IMR-90 (cell line): ENCODE measurements around the gene SP2.

Source experiments
- CTCF ChIP-seq: conservative IDR thresholded peaks from 2 replicates; pipeline ENCODE4 v1.5.1; 2012; ENCODE audit warnings: mild to moderate bottlenecking, low read depth, low read length, improper control_type of control experiment
- ELK1 ChIP-seq: fragments of 150-350 bp; IDR thresholded peaks from 2 replicates; pipeline ENCODE4 v1.6.1; 2016; ENCODE audit warnings: low read depth, mild to moderate bottlenecking, low read length, moderate library complexity, borderline replicate concordance
- MAFK ChIP-seq: IDR thresholded peaks from 2 replicates; pipeline ENCODE4 v1.6.1; 2012; ENCODE audit warnings: low read depth, low read length, improper control_type of control experiment
- MAZ ChIP-seq: IDR thresholded peaks from 2 replicates; pipeline ENCODE4 v1.6.1; 2012; ENCODE audit warnings: low read depth, mild to moderate bottlenecking, low read length, improper control_type of control experiment, moderate library complexity, borderline replicate concordance
- MXI1 ChIP-seq: IDR thresholded peaks from 2 replicates; pipeline ENCODE4 v1.6.1; 2012; ENCODE audit warnings: low read depth, mild to moderate bottlenecking, low read length, moderate library complexity, borderline replicate concordance
- RCOR1 ChIP-seq: IDR thresholded peaks from 2 replicates; pipeline ENCODE4 v1.6.1; 2012; ENCODE audit warnings: mild to moderate bottlenecking, low read length, improper control_type of control experiment; ENCODE audit not compliant: insufficient replicate concordance
- RFX5 ChIP-seq: IDR thresholded peaks from 2 replicates; pipeline ENCODE4 v1.8.0; 2012; ENCODE audit warnings: low read depth, mild to moderate bottlenecking, low read length, moderate library complexity

- TF ChIP-seq CTCF = no peak
- TF ChIP-seq ELK1 = no peak
- no peak for TF ChIP-seq MXI1
- no peak for TF ChIP-seq MAFK
- TF ChIP-seq MAZ = no peak
- no peak for TF ChIP-seq RCOR1
- no peak for TF ChIP-seq RFX5
These were observed 3.6 kb downstream of the SP2 start for GRCh38 chr17:47899643-47900042.
